Fibroblast of skin of left quadriceps (primary cell): Measurements from ENCODE around the gene PIP5K1B.

Source experiments
- DNase-seq, 2 experiments: peaks; one replicate each; pipeline ENCODE4 v3.0.0-alpha.2; 2013; ENCODE audit warnings: low read depth in 2 of 2

PIP5K1B gene

GRCh38 chr9:68912561-68912960, 207.5 kb downstream of the PIP5K1B start:
- DNase-seq: no peak

GRCh38 chr9:68913054-68913453, 208.0 kb downstream of the PIP5K1B start:
- DNase-seq: no peak

DNA sequence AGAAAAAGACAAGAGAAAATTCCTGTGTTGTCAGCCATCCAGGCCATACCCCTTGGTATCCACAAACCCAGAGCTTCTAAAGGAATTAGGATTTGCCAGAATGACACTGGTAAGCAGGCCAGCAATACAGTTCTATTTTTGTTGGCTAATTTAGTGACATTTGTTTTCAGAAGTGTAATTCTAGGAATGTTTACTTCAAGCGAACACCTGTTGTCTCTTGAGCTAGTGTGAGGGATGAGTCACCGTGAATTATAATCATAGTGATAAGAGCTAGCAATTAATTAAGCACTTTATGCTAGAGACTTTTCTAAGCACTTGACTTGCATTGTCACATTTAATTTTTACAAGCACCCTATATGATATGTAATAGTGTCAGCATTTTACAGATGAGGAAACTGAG, 209.7 kb downstream of the PIP5K1B start:
- no peak for DNase-seq

GRCh38 chr9:68919661-68920060, 214.6 kb downstream of the PIP5K1B start:
- no peak for DNase-seq

GRCh38 chr9:68920921-68921320, 215.9 kb downstream of the PIP5K1B start:
- DNase-seq: no peak

GRCh38 chr9:68923480-68923879, 218.4 kb downstream of the PIP5K1B start:
- DNase-seq: no peak

DNA sequence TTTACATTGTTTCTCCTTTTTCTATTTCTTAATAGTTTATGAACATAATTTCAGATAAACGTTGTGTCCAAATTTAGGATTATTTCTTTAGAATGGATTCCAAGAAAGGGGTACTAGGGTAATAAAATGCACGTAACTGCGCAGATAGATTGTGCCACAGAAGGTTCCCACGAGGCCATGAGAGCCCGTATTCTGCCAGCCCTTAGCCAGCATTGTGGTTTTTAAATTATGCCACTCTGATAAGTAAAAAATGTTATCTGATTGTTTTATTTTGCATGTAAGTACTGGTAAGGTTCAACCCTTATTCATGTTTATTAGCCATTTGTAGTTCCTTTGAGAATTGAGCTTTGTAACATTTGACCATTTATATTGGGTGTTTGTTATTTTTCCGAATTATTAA, 220.1 kb downstream of the PIP5K1B start:
- no peak for DNase-seq

DNA sequence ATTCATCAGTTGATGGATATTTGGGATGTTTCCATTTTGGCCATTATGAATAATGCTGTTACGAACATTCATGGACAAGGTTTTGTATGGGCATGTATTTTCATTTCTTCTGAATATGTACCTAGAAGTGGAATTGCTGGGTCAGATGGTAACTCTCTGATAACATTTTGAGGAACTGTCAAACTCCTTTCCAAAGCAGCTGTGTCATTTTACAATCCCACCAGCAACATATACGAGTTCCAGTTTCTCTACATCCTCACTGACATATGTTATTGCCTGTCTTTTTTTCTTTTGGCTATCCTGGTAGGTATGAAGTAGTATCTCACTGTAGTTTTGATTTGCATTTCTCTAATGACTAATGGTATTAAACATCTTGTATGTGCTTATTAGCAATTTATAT, 222.1 kb downstream of the PIP5K1B start:
- DNase-seq: no peak

- no peak for DNase-seq
Measured at GRCh38 chr9:68931821-68932220, 226.8 kb downstream of the PIP5K1B start.

- no peak for DNase-seq
Measured at GRCh38 chr9:68932458-68932857, 227.4 kb downstream of the PIP5K1B start.

GRCh38 chr9:68933434-68934328, 228.6 kb downstream of the PIP5K1B start:
- DNase-seq: no peak

DNA sequence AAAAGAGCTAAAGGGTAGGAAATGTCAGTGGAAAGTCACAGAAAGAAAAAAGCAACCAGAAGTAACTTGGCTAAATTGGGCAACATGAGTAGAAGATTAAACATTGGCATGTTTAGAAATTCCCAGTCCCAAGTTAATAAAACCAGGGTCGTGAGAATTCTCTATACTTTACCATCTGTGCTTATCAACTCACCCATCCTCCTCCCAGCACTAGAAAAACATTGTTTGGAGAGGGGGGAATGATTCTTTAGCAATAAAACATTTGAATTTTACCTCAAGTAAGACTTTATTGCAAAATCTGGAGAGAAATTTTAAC, 229.2 kb downstream of the PIP5K1B start:
- DNase-seq: no peak

GRCh38 chr9:68940573-68940972, 235.5 kb downstream of the PIP5K1B start:
- no peak for DNase-seq

- DNase-seq: no peak
Measured at GRCh38 chr9:68941780-68942459, 236.9 kb downstream of the PIP5K1B start.

DNA sequence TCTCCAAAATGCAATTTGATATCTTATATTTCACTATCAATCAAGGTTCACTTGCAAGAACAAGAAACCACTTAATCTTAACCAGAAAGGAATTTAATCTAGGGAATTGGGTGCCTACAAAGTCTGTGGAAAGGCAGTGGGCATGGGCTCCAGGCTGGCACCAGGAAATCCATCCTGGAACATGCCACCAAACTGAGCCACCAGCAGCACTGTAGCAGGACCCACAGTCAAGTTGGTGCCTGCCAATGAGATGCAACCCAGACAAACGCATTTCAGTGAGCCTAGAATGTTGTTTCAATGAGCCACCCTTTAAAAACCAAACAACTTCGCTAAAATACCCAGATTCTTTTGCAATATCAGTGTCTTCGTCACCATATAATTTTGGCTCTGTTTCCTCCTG, 237.8 kb downstream of the PIP5K1B start:
- DNase-seq: no peak

- no peak for DNase-seq
Measured at GRCh38 chr9:68947015-68947414, 242.0 kb downstream of the PIP5K1B start.

DNA sequence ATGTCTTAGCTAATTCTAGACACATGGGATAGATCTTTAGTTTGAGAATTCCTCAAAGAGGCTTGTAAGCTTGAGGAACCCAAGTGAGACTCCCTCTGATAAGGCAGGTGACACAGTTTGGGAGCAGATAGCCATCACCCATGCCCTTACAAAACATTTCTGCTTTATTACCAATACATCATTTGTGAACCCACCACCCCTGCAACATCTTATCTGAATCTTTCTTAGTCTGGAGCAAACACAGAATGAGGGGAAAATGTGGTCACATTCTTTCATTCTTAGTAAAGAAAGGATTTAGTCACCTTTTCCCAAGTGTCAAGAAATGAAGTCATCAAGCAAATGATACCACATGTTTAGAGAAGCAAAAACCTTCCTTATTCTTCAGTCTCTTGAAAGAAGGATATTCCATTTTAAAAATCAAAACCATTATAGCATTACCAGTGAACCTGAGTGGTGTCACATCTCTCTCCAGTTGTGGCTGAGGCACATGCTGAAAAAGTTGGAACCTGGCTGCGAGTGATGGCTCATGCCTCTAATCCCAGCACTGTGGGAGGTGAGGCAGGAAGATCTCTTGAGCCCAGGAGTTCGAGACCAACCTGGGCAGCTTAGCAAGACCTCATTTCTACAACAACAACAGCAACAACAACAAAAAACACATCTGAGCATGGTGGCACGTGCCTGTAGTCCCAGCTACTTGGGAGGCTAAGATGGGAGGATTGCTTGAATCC, 243.0 kb downstream of the PIP5K1B start:
- no peak for DNase-seq

- DNase-seq: no peak
Measured at GRCh38 chr9:68949271-68950000, 244.4 kb downstream of the PIP5K1B start.

GRCh38 chr9:68950188-68950587, 245.1 kb downstream of the PIP5K1B start:
- DNase-seq: no peak

- no peak for DNase-seq
Measured at GRCh38 chr9:68950689-68951088, 245.6 kb downstream of the PIP5K1B start.

- no peak for DNase-seq
Measured at GRCh38 chr9:68951879-68952659, 247.0 kb downstream of the PIP5K1B start.
